GM12874 (cell line): ENCODE results near the gene TBX22.

Source experiments
- CTCF ChIP-seq: IDR thresholded peaks from 2 replicates; pipeline ENCODE4 v1.5.1; 2011; ENCODE audit warnings: low read depth, mild to moderate bottlenecking, control low read depth, low read length, moderate library complexity; ENCODE audit not compliant: insufficient read depth

The TBX22 gene

DNA sequence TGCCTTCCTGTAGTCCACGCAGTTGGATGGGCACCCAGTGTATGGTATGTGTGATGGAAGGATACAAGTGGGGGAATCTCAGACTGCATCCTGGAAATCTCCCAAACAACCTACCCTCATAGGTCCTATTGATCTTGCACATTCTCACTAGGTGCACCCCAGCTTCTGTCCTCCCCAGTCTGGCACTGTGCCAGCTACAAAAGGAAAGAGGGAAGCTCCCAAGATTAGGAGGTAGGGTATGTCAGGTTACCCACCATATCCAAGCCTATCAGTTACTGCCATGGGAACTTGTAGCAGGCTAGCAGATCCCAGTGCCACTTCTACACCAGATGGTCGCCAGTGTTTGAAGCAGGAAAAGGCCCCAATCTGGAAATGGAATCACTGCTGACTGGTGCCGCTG is 11.6 kb downstream of the TBX22 start:
- no peak for TF ChIP-seq CTCF
